Ammon's horn (tissue), 1 donor: ENCODE results near the gene PTGDR2.
A peak's percentile ranks its signal among the peaks of the same experiment; 100 is the strongest.
"Not testable (repeated sequence)": the region's sequence is repeated elsewhere in the genome, so short reads cannot be mapped to it uniquely, and the experiment has no call there.

Experiments used
- DNase-seq: peaks from one replicate; pipeline ENCODE4 v3.0.0-alpha.2; 2016; ENCODE audit warnings: low spot score

Gene PTGDR2

DNA sequence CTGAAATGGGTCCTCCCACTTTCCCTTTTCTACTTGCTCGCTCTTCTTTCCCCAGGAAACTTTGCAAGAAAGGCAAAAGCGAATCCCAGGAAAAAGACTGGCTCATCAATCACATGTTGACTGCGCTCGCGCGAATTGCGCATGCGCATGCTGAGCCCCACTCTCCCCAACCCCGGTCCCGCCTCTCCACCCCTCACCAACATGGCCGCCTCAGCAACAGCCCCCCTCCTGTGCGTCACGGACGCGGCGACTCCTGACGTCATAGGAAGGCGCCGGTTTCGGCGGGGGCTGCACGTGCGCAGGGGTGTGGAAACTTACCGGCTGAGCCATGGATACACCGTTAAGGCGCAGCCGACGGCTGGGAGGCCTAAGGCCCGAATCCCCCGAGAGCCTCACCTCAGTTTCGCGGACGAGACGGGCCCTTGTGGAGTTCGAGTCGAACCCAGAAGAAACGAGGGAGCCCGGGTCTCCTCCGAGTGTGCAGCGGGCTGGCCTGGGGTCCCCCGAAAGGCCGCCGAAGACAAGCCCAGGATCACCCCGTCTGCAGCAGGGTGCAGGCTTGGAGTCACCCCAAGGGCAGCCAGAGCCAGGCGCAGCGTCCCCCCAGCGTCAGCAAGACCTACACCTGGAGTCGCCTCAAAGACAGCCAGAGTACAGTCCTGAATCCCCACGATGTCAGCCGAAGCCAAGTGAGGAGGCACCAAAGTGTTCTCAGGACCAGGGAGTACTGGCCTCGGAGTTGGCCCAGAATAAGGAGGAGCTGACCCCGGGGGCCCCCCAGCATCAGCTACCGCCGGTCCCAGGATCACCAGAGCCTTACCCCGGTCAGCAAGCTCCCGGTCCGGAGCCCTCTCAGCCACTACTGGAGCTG is 13.7 kb downstream of the PTGDR2 start, which contains the start of gene CCDC86:
Gene CCDC86 (plus strand): TSS at position 317 of the 871 bp plus-strand sequence. CDS start 12 bp downstream, at position 329.
- peak; percentile 96 for DNase-seq

DNA sequence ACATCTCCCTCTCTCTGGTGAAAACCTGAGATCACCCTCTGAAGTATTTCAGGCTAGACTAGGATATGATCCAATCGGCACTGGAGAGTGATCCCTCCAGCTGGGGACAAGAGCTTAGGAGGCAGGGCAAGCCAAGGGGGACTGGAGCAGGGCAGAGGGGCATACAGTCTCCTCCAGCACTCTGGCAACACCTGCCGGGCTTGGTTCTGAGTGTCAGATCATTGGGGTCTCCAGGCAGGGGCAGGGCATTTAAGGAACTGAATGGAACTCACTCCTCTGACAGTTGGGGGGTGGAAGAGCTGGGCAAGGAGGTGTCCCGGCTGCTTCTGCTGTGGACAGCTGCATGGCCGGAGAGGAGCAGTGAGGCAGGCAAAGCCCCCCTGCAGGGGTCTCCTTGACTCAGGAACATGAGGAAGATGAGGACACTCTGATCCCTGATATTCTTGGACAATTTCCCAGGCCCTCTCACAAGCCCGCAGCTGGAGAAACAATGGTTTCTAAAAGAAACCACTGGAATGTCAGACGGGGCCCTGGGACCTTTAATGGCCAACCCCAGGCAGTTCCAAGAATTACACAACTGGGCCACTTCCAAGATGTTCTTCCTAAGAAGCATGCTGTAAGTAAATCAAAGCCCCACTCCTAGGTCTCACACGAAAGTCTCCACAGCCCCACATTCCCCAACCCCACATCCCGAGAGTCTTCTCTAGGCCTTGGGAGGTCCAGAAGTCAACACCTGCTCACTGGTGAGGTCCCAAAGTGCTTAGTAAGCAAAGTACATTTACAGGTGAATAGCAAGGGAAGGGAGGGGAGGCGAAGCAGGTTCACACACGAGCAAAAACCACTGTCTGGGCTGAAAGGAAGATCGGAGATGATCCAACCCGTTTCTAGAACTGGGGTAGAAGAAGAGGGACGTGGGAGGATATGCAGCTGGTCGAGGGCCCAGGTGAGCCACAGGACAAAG is 15.0 kb downstream of the PTGDR2 start:
- no peak for DNase-seq

GRCh38 chr11:60838132-60838531 is 17.6 kb downstream of the PTGDR2 start:
- no peak for DNase-seq

- DNase-seq = no peak
Observed at GRCh38 chr11:60836866-60837515, 18.8 kb downstream of the PTGDR2 start.

- peak; percentile 52 for DNase-seq
Observed at GRCh38 chr11:60835534-60835846, 20.3 kb downstream of the PTGDR2 start.

DNA sequence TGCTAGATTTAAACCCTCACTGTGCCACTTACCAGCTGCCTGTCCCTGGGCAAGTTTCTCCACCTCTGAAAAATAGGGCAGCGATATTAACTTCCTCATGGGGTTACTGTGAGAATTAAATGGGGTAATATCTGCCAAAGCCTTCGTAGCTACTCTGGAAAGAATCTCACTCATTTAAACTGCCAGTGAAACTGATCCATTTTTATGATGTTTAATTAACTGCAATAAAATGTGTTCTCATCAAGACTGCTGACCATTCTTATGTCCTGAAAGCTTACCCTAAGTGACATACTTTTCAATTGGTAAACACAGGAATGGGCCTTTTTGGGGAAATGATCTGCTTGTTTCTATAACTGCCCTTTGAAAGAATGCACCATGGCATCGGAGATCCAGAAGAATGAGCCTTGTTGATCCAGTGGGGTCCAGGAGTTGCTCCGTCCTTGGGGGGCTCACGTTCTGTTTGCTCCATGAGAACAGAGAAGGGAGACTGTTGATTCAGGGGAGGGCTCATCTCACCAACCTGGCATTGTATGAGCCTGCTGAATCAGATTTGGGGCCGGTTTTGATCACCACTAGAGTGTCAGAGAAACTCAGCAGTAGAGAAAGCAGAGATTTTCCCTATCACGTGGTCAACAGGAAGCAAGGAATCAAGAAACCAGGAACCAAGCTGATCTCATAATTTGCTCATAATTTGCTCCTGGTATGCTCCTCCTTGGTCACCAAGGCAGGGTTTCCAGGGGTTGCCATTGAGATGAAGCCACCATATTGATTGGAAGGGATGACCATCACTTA is 20.8 kb downstream of the PTGDR2 start:
- DNase-seq = no peak

- DNase-seq = no peak
Observed at GRCh38 chr11:60831501-60832079, 24.2 kb downstream of the PTGDR2 start.

DNA sequence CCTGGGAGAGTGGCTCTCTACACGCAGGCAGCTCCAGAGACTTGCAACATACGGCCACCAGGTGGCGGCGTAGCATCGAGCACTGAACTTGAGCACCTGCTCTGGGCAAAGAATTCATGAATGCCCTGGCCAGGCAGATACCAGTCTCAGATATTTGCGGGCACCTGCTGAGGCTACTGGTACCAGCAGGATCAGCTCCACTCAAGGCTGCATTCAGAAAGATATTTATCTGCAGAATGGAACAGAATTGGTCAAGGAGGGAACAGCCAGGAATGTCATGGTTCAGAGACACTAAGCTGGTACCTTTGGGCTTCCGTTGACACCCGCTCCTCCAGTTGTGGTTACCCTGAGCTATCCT is 24.6 kb downstream of the PTGDR2 start:
- peak; percentile 92 for DNase-seq

GRCh38 chr11:60830478-60831142 is 25.1 kb downstream of the PTGDR2 start:
- no peak for DNase-seq

GRCh38 chr11:60825790-60826189 is 30.0 kb downstream of the PTGDR2 start:
- no peak for DNase-seq

- DNase-seq = no peak
Observed at GRCh38 chr11:60825118-60825517, 30.6 kb downstream of the PTGDR2 start.

- DNase-seq = not testable (repeated sequence)
Observed at GRCh38 chr11:60823745-60824306, 31.9 kb downstream of the PTGDR2 start.

DNA sequence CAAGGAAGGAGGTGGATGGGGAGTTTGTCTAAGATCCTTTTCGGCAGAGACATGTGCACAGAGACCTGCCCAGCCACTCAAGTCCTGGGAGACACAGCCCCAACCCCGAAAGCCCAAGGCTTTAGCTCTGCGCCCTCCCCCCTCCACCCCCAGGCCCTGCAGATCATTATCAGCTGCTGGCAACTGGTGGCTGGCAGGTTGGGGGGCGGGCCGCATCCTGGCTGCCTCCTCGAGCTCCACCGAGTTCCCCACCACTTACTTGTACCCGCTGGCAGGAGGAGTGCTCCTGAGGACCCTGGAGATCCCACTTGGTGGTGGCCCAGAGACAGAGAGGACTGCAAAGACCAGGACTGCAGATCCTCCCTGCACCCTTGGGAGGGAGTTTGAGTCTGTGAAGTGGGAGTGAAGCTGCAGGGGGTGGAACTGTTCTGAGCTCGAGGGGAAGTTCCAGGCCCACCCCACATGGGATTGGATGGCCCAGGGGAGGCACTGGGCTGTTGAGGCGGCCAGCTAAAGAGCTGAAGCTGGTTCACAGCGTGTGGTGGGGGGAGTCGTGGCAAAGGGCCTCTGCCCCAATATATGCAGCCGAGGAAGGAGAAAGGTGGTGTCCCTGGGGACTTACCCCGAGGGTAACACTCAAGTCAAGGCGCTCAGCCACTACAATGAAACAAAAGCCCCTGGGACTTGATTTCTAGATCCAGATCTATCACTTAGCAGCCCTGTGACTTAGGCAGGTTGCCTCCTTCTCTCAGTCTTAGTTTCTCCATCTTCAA is 33.7 kb downstream of the PTGDR2 start:
- DNase-seq = no peak

DNA sequence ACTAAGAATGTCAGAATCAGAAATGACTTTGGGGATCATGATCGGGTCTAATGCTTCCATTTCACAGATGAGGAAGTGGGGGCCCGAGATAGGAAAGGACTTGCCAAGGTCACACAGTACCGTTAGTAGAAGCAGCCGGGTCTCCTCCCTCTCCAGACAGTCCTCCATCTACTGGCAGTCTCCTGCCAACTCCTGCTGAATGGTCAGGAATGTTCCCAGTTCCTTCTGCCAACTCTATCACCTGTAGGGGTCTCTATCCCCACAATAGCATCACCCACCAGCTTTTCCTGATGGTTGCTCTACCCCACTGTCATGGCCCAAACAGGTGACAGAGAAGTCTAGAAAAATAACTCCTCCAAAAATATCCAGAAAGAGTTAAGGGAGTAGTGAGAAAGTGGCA is 37.7 kb downstream of the PTGDR2 start:
- no peak for DNase-seq

DNA sequence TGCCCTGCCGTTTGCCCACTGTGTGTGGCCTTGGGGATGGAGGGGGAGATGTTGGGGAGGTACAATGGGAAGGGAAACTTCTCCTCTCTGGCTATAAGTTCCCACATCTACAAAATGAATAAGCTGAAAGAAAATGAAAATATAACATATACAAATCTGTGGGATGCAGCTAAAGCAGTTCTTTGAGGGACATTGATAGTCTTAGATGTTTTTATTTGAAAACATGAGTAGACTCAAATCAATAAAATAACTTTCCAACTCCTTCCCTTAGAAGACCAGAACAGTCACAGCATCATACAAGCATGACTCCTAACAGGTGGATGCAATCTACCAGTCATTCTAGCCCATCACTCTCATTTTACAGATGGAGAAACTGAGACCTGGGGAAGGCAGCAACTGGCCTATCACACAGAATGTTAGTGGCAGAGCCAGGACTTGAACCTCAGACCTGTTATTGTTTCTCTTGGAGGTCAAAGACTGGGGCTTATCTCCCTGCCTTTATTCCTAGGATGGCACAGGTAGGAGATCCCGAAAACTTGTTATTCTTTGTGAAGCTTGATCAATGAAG is 39.1 kb downstream of the PTGDR2 start:
- DNase-seq = no peak

- no peak for DNase-seq
Observed at GRCh38 chr11:60814112-60814511, 41.6 kb downstream of the PTGDR2 start.

GRCh38 chr11:60813324-60813723 is 42.4 kb downstream of the PTGDR2 start:
- no peak for DNase-seq

GRCh38 chr11:60810569-60810968 is 45.2 kb downstream of the PTGDR2 start:
- no peak for DNase-seq

GRCh38 chr11:60810151-60810550 is 45.6 kb downstream of the PTGDR2 start:
- no peak for DNase-seq
